ENCODE results near the gene SCN5A. TPM values are rescaled to one million over a fixed set of nuclear protein-coding genes. Genes with fewer than 3 reads are reported as not detected.

The SCN5A gene
- total and polyA plus RNA-seq, 2 donors (not counting 1 experiment from before 2014, with no cell fraction given) = 0.20 to 0.37 TPM

- H3K4me2 ChIP-seq (replicated peaks; ENCODE audit: low read depth, low read length, poor library complexity, severe bottlenecking) = no peak overlapping the region
- intact Hi-C loops (cut with micrococcal nuclease) = no loop called here
Measured at GRCh38 chr3:38574411-38575278, 74.8 kb downstream of the SCN5A start.

GRCh38 chr3:38573556-38573955 lies 75.9 kb downstream of the SCN5A start:
- POLR2A ChIA-PET = no interaction called here
- WGBS (ENCODE audit: insufficient coverage) = 59% methylated on average over 3 of the region's 3 CpGs
- intact Hi-C loops (cut with micrococcal nuclease) = no loop called here
- Mint-ChIP-seq H3K27me3 (peaks cover 3% of the 10 kb centered on the region), H3K4me3 (no peak overlapping the region), H3K9me3 (ENCODE audit: insufficient read depth) (no peaks in the 10 kb centered on the region), H3K27ac (no peak overlapping the region), H3K4me1 (no peaks in the 10 kb centered on the region)
- Histone ChIP-seq H3K9me3 (ENCODE audit: control extremely low read depth in 1 of 3, control insufficient read depth in 2 of 3, insufficient read depth in 1 of 3, low read length in 2 of 3) (peaks cover 0 to 11% (median 0%) of the 10 kb centered on the region in 3 donors), H3K4me1 (ENCODE audit: control insufficient read depth in 2 of 2, insufficient read depth in 2 of 2, low read length in 2 of 2) (no peaks in the 10 kb centered on the region), H2AFZ (ENCODE audit: insufficient read depth, low read depth, low read length, poor library complexity, severe bottlenecking) (no peak overlapping the region), H3K79me2 (ENCODE audit: control insufficient read depth, insufficient read depth, low read length) (no peaks in the 10 kb centered on the region), H3K4me3 (ENCODE audit: control extremely low read depth in 1 of 5, extremely low read depth in 1 of 5, insufficient read depth in 1 of 5, low read depth in 2 of 5, low read length in 4 of 5) (no peak overlapping the region), H3K9ac (ENCODE audit: low read length) (no peak overlapping the region), H3K27me3 (replicated peaks in 1 of 4; ENCODE audit: control extremely low read depth in 1 of 4, control insufficient read depth in 3 of 4, insufficient read depth in 4 of 4, low read length in 3 of 4) (no peaks in the 10 kb centered on the region), H4K20me1 (ENCODE audit: control insufficient read depth, insufficient read depth, low read length, poor library complexity, severe bottlenecking) (no peaks in the 10 kb centered on the region), H3K36me3 (replicated peaks in 1 of 2; ENCODE audit: control extremely low read depth in 1 of 2, control insufficient read depth in 1 of 2, extremely low read depth in 1 of 2, insufficient read depth in 2 of 2, low read length in 1 of 2) (no peaks in the 10 kb centered on the region), H3K27ac (ENCODE audit: low read length in 2 of 2) (no peak overlapping the region), H3K4me2 (replicated peaks; ENCODE audit: low read depth, low read length, poor library complexity, severe bottlenecking) (no peak overlapping the region)
- CTCF ChIA-PET = no interaction called here
- TF ChIP-seq, protein P1, sequence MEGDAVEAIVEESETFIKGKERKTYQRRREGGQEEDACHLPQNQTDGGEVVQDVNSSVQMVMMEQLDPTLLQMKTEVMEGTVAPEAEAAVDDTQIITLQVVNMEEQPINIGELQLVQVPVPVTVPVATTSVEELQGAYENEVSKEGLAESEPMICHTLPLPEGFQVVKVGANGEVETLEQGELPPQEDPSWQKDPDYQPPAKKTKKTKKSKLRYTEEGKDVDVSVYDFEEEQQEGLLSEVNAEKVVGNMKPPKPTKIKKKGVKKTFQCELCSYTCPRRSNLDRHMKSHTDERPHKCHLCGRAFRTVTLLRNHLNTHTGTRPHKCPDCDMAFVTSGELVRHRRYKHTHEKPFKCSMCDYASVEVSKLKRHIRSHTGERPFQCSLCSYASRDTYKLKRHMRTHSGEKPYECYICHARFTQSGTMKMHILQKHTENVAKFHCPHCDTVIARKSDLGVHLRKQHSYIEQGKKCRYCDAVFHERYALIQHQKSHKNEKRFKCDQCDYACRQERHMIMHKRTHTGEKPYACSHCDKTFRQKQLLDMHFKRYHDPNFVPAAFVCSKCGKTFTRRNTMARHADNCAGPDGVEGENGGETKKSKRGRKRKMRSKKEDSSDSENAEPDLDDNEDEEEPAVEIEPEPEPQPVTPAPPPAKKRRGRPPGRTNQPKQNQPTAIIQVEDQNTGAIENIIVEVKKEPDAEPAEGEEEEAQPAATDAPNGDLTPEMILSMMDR (IDR thresholded peaks at IDR 0.05) = no peak
- no peak for ATAC-seq (ENCODE audit: low read depth)
- DNase-seq = no peak

More at GRCh38 chr3:38574411-38575278, 74.8 kb downstream of the SCN5A start:
- Histone ChIP-seq H3K9ac (ENCODE audit: low read length) (no peak overlapping the region), H3K27me3 (replicated peaks in 1 of 4; ENCODE audit: control extremely low read depth in 1 of 4, control insufficient read depth in 3 of 4, insufficient read depth in 4 of 4, low read length in 3 of 4) (no peaks in the 10 kb centered on the region), H3K79me2 (ENCODE audit: control insufficient read depth, insufficient read depth, low read length) (no peaks in the 10 kb centered on the region), H3K27ac (ENCODE audit: low read length in 2 of 2) (no peak overlapping the region), H3K36me3 (replicated peaks in 1 of 2; ENCODE audit: control extremely low read depth in 1 of 2, control insufficient read depth in 1 of 2, extremely low read depth in 1 of 2, insufficient read depth in 2 of 2, low read length in 1 of 2) (no peaks in the 10 kb centered on the region), H3K9me3 (ENCODE audit: control extremely low read depth in 1 of 3, control insufficient read depth in 2 of 3, insufficient read depth in 1 of 3, low read length in 2 of 3) (peaks cover 0 to 11% (median 0%) of the 10 kb centered on the region in 3 donors), H3K4me3 (ENCODE audit: control extremely low read depth in 1 of 5, extremely low read depth in 1 of 5, insufficient read depth in 1 of 5, low read depth in 2 of 5, low read length in 4 of 5) (no peak overlapping the region), H2AFZ (ENCODE audit: insufficient read depth, low read depth, low read length, poor library complexity, severe bottlenecking) (no peak overlapping the region), H4K20me1 (ENCODE audit: control insufficient read depth, insufficient read depth, low read length, poor library complexity, severe bottlenecking) (no peaks in the 10 kb centered on the region), H3K4me1 (ENCODE audit: control insufficient read depth in 2 of 2, insufficient read depth in 2 of 2, low read length in 2 of 2) (no peaks in the 10 kb centered on the region)
- TF ChIP-seq, protein P1 (IDR thresholded peaks at IDR 0.05) = no peak
- no peak for TF ChIP-seq EZH2 (IDR thresholded peaks at IDR 0.05; ENCODE audit: borderline replicate concordance, insufficient read depth, low read depth, low read length, poor library complexity, severe bottlenecking)
- POLR2A ChIA-PET = no interaction called here
- Mint-ChIP-seq H3K27me3 (peaks cover 3% of the 10 kb centered on the region), H3K9me3 (ENCODE audit: insufficient read depth) (no peaks in the 10 kb centered on the region), H3K27ac (no peak overlapping the region), H3K4me3 (no peak overlapping the region), H3K4me1 (no peaks in the 10 kb centered on the region)
- no peak for DNase-seq
- no peak for ATAC-seq (ENCODE audit: low read depth)
- WGBS (ENCODE audit: insufficient coverage) = 93% methylated on average over 5 of the region's 6 CpGs
- CTCF ChIA-PET = no interaction called here
